ENCODE measurements around the gene TMEM185B.

- TF ChIP-seq GATA1 (IDR thresholded peaks at IDR 0.05; ENCODE audit: low read depth, low read length) (no peak), POLR2A (IDR thresholded peaks at IDR 0.05; ENCODE audit: low read length) (no peak)
These were observed 1.1 kb upstream of the TMEM185B start for GRCh38 chr2:120224256-120224655.

Measured in erythroblast (primary cell).